Coronary artery (tissue), 2 donors: ENCODE measurements around the gene COX8C.

ENCODE experiments used
- DNase-seq: peaks from one replicate; pipeline ENCODE4 v3.0.0-alpha.2; 2017; ENCODE audit warnings: low spot score
- H3K27ac ChIP-seq, 2 donors: fragments of 200-600 bp; sonication (generic); one replicate each; pipeline ENCODE4 v1.5.1; 2016 to 2019
- H3K4me3 ChIP-seq: fragments of 200-600 bp; sonication (generic); 2 replicates; pipeline ENCODE4 v1.5.1; 2016; ENCODE audit warnings: mild to moderate bottlenecking, moderate library complexity
- TF ChIP-seq, protein P1 (sequence below): fragments of 200-600 bp; sonication (generic); IDR thresholded peaks from one replicate; pipeline ENCODE4 v1.5.1; 2019; ENCODE audit warnings: antibody characterized with exemption

Gene COX8C

DNA sequence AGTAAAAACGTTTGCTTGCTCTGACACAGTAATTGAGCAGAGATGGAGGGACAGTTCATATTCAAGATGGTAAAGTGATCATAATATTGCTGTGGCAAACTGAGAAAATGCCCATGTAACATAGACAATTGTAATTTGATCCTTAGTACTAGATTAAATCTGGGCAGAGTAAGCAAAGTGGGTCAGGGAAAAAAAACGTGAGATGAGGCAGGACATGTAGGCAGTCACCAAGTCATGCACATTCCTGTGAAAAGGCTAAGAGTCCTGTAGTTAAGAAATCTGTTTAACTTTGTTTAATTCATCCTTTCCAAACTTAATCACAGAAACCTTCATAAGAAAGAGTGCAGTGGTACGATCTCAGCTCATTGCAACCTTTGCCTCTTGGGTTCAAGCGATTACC lies 30.3 kb upstream of the COX8C start:
- TF ChIP-seq, protein P1, sequence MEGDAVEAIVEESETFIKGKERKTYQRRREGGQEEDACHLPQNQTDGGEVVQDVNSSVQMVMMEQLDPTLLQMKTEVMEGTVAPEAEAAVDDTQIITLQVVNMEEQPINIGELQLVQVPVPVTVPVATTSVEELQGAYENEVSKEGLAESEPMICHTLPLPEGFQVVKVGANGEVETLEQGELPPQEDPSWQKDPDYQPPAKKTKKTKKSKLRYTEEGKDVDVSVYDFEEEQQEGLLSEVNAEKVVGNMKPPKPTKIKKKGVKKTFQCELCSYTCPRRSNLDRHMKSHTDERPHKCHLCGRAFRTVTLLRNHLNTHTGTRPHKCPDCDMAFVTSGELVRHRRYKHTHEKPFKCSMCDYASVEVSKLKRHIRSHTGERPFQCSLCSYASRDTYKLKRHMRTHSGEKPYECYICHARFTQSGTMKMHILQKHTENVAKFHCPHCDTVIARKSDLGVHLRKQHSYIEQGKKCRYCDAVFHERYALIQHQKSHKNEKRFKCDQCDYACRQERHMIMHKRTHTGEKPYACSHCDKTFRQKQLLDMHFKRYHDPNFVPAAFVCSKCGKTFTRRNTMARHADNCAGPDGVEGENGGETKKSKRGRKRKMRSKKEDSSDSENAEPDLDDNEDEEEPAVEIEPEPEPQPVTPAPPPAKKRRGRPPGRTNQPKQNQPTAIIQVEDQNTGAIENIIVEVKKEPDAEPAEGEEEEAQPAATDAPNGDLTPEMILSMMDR: no peak
- DNase-seq: no peak
- H3K4me3 ChIP-seq: no peak overlapping the region
- H3K27ac ChIP-seq: no peak overlapping the region

DNA sequence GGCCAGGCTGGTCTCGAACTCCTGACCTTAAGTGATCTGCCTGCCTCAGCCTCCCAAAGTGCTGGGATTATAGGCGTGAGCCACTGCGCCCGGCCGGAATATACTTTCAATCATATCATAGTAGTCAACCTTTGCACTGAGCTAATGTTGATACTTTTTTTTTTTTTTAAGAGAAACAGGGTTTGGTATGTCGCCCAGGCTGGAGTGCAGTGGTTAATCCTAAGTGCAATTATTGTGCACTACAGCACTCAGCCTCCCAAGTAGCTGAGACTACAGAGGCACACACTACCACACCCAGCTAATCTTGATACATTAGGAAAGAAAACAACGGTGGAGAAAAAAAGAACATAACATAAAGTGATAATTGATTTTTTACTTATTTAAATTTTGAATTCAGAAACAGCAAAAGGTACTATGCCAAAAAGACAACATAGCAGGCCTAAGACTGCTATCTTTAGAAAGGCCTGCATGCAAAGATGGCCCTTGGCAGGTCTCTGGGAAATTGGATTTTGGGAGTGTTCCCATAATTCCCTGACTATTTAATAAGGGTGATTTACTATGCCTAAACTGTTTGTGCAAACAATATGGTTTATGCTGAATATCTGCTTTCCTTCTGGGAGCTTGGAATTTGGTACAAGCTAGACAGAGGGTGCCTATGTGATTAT lies 29.6 kb upstream of the COX8C start:
- H3K4me3 ChIP-seq: no peak overlapping the region
- no peak for DNase-seq
- H3K27ac ChIP-seq: no peak overlapping the region
- TF ChIP-seq, protein P1: no peak

DNA sequence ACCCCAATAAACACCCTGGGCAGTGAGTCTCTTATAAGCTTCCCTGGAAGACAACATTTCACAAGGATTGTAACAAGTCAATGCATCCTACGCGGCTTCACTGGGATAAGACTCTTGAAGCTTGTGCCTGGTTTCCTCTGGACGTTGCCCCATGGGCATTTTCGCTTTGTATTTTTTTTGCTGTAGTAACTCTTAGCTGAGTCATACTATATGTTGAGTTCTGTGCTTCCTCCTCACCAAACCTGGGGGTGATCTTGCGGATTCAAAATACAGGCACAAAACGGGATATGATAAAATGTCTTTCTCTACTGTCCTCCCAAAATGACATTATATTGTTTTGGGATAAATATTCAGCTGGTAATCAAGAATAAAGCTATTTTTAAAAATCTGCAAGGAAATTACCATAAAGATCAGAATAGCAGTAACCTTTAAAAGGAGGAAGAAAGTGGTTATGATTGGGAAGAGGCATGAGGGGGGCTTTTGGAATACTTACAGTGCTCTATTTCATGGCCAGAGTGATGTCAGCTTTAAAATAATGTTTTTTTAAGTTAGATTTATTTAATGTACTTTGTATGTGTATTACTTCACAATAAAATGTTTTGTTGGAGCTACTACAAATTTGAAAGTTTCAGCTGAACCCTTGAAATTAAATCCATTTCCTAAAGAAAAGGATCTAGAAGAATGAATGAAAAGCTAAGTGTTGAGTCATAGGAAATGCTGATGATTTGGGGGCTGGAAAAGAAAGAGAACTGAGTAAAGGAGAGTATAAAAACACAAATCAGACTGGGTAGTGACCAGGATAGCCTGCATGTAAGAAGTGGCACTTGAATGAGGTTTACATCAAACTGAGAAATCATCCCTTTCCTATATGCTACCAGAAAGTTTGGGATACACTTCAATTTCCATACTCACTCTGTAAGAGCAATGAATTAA lies 28.8 kb upstream of the COX8C start:
- TF ChIP-seq, protein P1: no peak
- DNase-seq: no peak
- Histone ChIP-seq H3K4me3 (no peak overlapping the region), H3K27ac (no peak overlapping the region)

DNA sequence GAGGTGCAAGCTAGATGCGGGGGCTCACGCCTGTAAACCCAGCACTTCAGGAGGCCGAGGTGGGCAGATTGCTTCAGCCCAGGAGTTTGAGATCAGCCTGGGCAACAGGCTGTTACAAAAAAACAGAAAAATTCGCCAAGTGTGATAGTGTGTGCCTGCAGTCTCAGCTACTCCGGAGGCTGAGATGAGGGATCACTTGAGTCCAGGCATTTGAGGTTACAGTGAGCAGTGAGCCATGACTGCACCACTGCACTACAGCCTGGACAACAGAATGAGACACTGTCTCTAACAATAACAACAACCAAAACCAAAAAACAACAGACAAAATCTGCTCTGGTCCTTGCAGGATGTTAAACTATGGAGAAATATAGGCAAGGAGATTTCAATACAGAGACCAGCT lies 28.1 kb upstream of the COX8C start:
- Histone ChIP-seq H3K27ac (no peak overlapping the region), H3K4me3 (no peak overlapping the region)
- TF ChIP-seq, protein P1: no peak
- DNase-seq: no peak

DNA sequence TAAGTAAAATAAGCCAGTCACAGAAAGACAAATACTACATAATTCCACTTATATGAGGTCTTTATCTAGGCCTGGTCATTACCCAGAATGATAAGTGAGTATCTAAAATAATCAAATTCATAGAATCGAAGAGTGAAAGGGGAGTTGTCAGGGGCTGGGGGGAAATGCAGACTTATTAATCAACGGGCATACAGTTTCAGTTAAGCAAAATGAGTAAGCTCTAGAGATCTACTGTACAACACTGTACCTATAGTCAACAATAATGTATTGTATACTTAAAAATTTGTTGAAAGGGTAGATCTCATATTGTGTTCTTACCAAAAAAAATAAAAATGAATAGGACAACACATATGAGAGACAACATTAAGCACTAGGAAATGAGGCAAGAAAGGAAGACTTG lies 27.5 kb upstream of the COX8C start:
- TF ChIP-seq, protein P1: no peak
- no peak overlapping the region for H3K27ac ChIP-seq
- no peak overlapping the region for H3K4me3 ChIP-seq
- no peak for DNase-seq

DNA sequence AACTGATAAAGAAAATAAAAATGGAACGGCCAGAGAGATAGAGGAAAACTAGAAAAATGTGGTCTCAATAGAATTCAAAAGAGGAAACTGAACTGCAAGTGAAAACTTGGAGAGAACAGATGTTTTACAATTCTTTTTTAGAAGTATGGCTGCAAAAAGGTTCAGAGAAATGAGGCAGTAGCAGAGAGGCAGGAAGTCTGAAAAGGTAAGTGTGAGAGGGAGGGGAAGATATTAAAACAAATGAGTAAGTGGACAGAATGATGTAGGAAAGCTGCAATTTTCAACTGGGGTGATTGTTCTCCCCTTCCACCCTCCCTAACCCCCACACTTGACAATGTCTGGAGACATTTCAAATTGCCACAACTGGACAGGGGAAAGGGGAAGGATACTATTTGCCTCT lies 27.0 kb upstream of the COX8C start:
- no peak for DNase-seq
- TF ChIP-seq, protein P1: no peak
- Histone ChIP-seq H3K4me3 (no peak overlapping the region), H3K27ac (no peak overlapping the region)
